H9 (cell line): ENCODE data around the gene LGALS7B. TPM values are rescaled to one million over a fixed set of nuclear protein-coding genes. Genes with fewer than 3 reads are reported as not detected.
"Not testable (repeated sequence)": the region's sequence is repeated elsewhere in the genome, so short reads cannot be mapped to it uniquely, and the experiment has no call there.

Source experiments
- DNase-seq: peaks from one replicate; pipeline ENCODE4 v3.0.0-alpha.2; 2017
- H2AFZ ChIP-seq: one replicate; pipeline ENCODE4 v1.6.1; 2013; ENCODE audit warnings: mild to moderate bottlenecking, low read length, control low read depth, moderate library complexity
- H2AK5ac ChIP-seq: 2 replicates; pipeline ENCODE4 v1.6.1; 2013; ENCODE audit warnings: low read length, control low read depth, mixed read lengths; ENCODE audit not compliant: insufficient read length
- H2BK120ac ChIP-seq: one replicate; pipeline ENCODE4 v1.6.1; 2013; ENCODE audit warnings: low read depth, mild to moderate bottlenecking, low read length, control low read depth, inconsistent platforms; ENCODE audit not compliant: poor library complexity, severe bottlenecking
- H2BK12ac ChIP-seq: 2 replicates; pipeline ENCODE4 v1.6.1; 2013; ENCODE audit warnings: low read length, control low read depth, mixed read lengths, low read depth; ENCODE audit not compliant: insufficient read length
- H2BK15ac ChIP-seq: 2 replicates; pipeline ENCODE4 v1.6.1; 2013; ENCODE audit warnings: low read depth, low read length, control low read depth
- H2BK20ac ChIP-seq: one replicate; pipeline ENCODE4 v1.6.1; 2013; ENCODE audit warnings: low read depth, mild to moderate bottlenecking, low read length, control low read depth, inconsistent platforms; ENCODE audit not compliant: poor library complexity, severe bottlenecking
- H2BK5ac ChIP-seq: 2 replicates; pipeline ENCODE4 v1.6.1; 2013; ENCODE audit warnings: low read length, control low read depth, mixed read lengths; ENCODE audit not compliant: insufficient read length
- H3K14ac ChIP-seq: 2 replicates; pipeline ENCODE4 v1.6.1; 2013; ENCODE audit warnings: low read length, control low read depth; ENCODE audit not compliant: insufficient read depth
- H3K18ac ChIP-seq: 2 replicates; pipeline ENCODE4 v1.6.1; 2013; ENCODE audit warnings: low read depth, mild to moderate bottlenecking, mixed read lengths, low read length, control low read depth; ENCODE audit not compliant: insufficient read length
- H3K23ac ChIP-seq: 2 replicates; pipeline ENCODE4 v1.6.1; 2013; ENCODE audit warnings: low read length, control low read depth, mixed read lengths, low read depth; ENCODE audit not compliant: insufficient read length
- H3K23me2 ChIP-seq: 2 replicates; pipeline ENCODE4 v1.6.1; 2013; ENCODE audit warnings: low read depth, mild to moderate bottlenecking, mixed read lengths, low read length, control low read depth; ENCODE audit not compliant: insufficient read length, poor library complexity, severe bottlenecking
- H3K27ac ChIP-seq: 2 replicates; pipeline ENCODE4 v1.5.1; 2013; ENCODE audit warnings: low read length, control low read depth, mixed read lengths, low read depth; ENCODE audit not compliant: insufficient read length
- H3K27me3 ChIP-seq: 2 replicates; pipeline ENCODE4 v1.6.1; 2013; ENCODE audit warnings: low read length, control low read depth, inconsistent platforms; ENCODE audit not compliant: insufficient read depth
- H3K4ac ChIP-seq: 2 replicates; pipeline ENCODE4 v1.6.1; 2013; ENCODE audit warnings: low read depth, mild to moderate bottlenecking, control low read depth, inconsistent platforms, low read length, moderate library complexity
- H3K4me1 ChIP-seq: 2 replicates; pipeline ENCODE4 v1.6.1; 2013; ENCODE audit warnings: low read length, control low read depth, inconsistent platforms; ENCODE audit not compliant: insufficient read depth
- H3K4me2 ChIP-seq: 2 replicates; pipeline ENCODE4 v1.6.1; 2013; ENCODE audit warnings: low read length, control low read depth, mixed read lengths; ENCODE audit not compliant: insufficient read length, insufficient read depth
- H3K56ac ChIP-seq: 2 replicates; pipeline ENCODE4 v1.6.1; 2013; ENCODE audit warnings: low read depth, mild to moderate bottlenecking, mixed read lengths, low read length, control low read depth; ENCODE audit not compliant: insufficient read length
- H3K79me1 ChIP-seq: 2 replicates; pipeline ENCODE4 v1.6.1; 2013; ENCODE audit warnings: low read depth, mild to moderate bottlenecking, moderate library complexity, low read length, control low read depth, inconsistent platforms; ENCODE audit not compliant: insufficient read depth, poor library complexity, severe bottlenecking
- H3K79me2 ChIP-seq: 2 replicates; pipeline ENCODE4 v1.6.1; 2013; ENCODE audit warnings: low read length, control low read depth, inconsistent platforms; ENCODE audit not compliant: insufficient read depth
- H3K9ac ChIP-seq: 2 replicates; pipeline ENCODE4 v1.6.1; 2013; ENCODE audit warnings: low read length, control low read depth, mixed read lengths; ENCODE audit not compliant: insufficient read length; ENCODE audit errors: extremely low read depth
- H3K9me3 ChIP-seq: one replicate; pipeline ENCODE4 v1.6.1; 2013; ENCODE audit warnings: low read depth, low read length, inconsistent platforms; ENCODE audit not compliant: control insufficient read depth
- H3T11ph ChIP-seq: one replicate; pipeline ENCODE4 v1.6.1; 2013; ENCODE audit warnings: mild to moderate bottlenecking, low read length, control low read depth, inconsistent platforms
- H4K20me1 ChIP-seq: one replicate; pipeline ENCODE4 v1.6.1; 2013; ENCODE audit not compliant: control insufficient read depth, insufficient read length, insufficient read depth
- H4K5ac ChIP-seq: 2 replicates; pipeline ENCODE4 v1.6.1; 2013; ENCODE audit warnings: low read depth, mild to moderate bottlenecking, mixed read lengths, low read length, control low read depth; ENCODE audit not compliant: insufficient read length
- H4K8ac ChIP-seq: replicated peaks from 2 replicates; pipeline ENCODE4 v1.6.1; 2013; ENCODE audit warnings: low read length, control low read depth, mixed read lengths, low read depth; ENCODE audit not compliant: insufficient read length
- H4K91ac ChIP-seq: 2 replicates; pipeline ENCODE4 v1.6.1; 2013; ENCODE audit warnings: low read depth, mild to moderate bottlenecking, moderate library complexity, mixed read lengths, low read length, control low read depth; ENCODE audit not compliant: insufficient read length
- H3K27ac Mint-ChIP-seq, 3 experiments: 2 replicates in 2 of 3; 3 replicates in 1 of 3; pipeline ENCODE4 v1.8.0; 2020 to 2021; ENCODE audit warnings: mixed read lengths in 3 of 3, mild to moderate bottlenecking in 1 of 3, moderate library complexity in 1 of 3
- H3K27me3 Mint-ChIP-seq: 2 replicates; pipeline ENCODE4 v1.8.0; 2021; ENCODE audit warnings: low read depth, mild to moderate bottlenecking, moderate library complexity, mixed read lengths
- H3K36me3 Mint-ChIP-seq, 3 experiments: 2 replicates in 2 of 3; 3 replicates in 1 of 3; pipeline ENCODE4 v1.8.0; 2020 to 2021; ENCODE audit warnings: low read depth in 3 of 3, mixed read lengths in 3 of 3; ENCODE audit not compliant: insufficient read depth in 1 of 3
- H3K4me1 Mint-ChIP-seq, 2 experiments: 2 replicates each; pipeline ENCODE4 v1.8.0; 2020; ENCODE audit warnings: mixed read lengths in 2 of 2
- H3K4me3 Mint-ChIP-seq, 2 experiments: 2 replicates in 1 of 2; 3 replicates in 1 of 2; pipeline ENCODE4 v1.8.0; 2020 to 2021; ENCODE audit warnings: mild to moderate bottlenecking in 2 of 2, mixed read lengths in 2 of 2, moderate library complexity in 1 of 2
- H3K9me3 Mint-ChIP-seq, 2 experiments: 2 replicates in 1 of 2; 3 replicates in 1 of 2; pipeline ENCODE4 v1.8.0; 2020; ENCODE audit warnings: mild to moderate bottlenecking in 2 of 2, mixed read lengths in 2 of 2, moderate library complexity in 1 of 2
- WGBS: extraction: QIAGEN DNeasy Blood & Tissue Kit; methylation state at CpG from one replicate; pipeline ENCODE4 v1.1.7; 2013; ENCODE audit warnings: missing lambda C conversion rate, low lambda C conversion rate, mixed read lengths; ENCODE audit not compliant: insufficient read length; ENCODE audit errors: extremely low coverage; 5-methylcytosine and 5-hydroxymethylcytosine counted together
- total RNA-seq: library from RNA; stranded (reverse); gene quantifications from 2 replicates; pipeline ENCODE4 v1.2.1, GENCODE V29; 2021
- TF ChIP-seq, protein P1 (sequence below): fragments of 200-600 bp; sonication (generic); conservative IDR thresholded peaks from 3 replicates; pipeline ENCODE4 v1.8.0; 2021; ENCODE audit warnings: antibody characterized with exemption, mild to moderate bottlenecking

LGALS7B gene
- total RNA-seq, 1 experiment from 2014 or later, result 0.90 TPM

DNA sequence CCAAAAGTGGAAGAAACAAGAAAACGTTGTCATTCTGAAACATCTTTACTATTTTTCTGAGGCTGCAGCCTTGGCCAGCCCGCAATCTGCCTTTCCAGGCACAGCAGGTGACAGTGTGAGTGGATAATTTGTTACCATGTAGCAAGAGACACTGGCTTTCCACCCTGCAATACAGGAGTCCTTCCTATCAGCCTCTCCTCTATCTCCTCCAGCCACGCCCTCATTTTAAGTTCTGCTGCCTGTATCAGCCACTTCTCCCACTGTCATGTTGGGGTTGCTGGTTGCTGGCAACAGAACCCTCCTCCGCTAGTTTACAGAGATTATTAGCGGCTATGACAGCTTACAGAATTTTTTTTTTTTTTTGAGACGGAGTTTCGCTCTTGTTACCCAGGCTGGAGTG lies 7.9 kb upstream of the LGALS7B start:
- H2AFZ ChIP-seq, result no peak overlapping the region
- no peak for DNase-seq
- no peak overlapping the region for H2BK20ac ChIP-seq
- no peak overlapping the region for H3K4me2 ChIP-seq
- H3K23me2 ChIP-seq, result peaks cover 2% of the 10 kb centered on the region
- no peak overlapping the region for H4K8ac ChIP-seq
- no peaks in the 10 kb centered on the region for H4K20me1 ChIP-seq
- Mint-ChIP-seq H3K4me1 (0 out of 4 replicates have a peak, but pooled peaks cover 3 to 4% of the 10 kb centered on the region in 2 experiments), H3K27ac (no peak overlapping the region), H3K9me3 (no peaks in the 10 kb centered on the region), H3K27me3 (peaks cover 24% of the 10 kb centered on the region), H3K4me3 (no peak overlapping the region; a peak in 1 of 5 replicates), H3K36me3 (no peaks in the 10 kb centered on the region)
- H3K79me2 ChIP-seq, result no peaks in the 10 kb centered on the region
- no peak overlapping the region for H2BK15ac ChIP-seq
- H3K4me1 ChIP-seq, result no peaks in the 10 kb centered on the region
- H3K14ac ChIP-seq, result no peak overlapping the region
- no peak overlapping the region for H3T11ph ChIP-seq
- H3K79me1 ChIP-seq, result no peaks in the 10 kb centered on the region
- no peaks in the 10 kb centered on the region for H3K27me3 ChIP-seq
- H4K91ac ChIP-seq, result no peak overlapping the region
- no peak overlapping the region for H3K4ac ChIP-seq
- no CpG with 5 or more reads among the region's 7 CpGs for WGBS
- no peaks in the 10 kb centered on the region for H3K9me3 ChIP-seq
- TF ChIP-seq, protein P1, sequence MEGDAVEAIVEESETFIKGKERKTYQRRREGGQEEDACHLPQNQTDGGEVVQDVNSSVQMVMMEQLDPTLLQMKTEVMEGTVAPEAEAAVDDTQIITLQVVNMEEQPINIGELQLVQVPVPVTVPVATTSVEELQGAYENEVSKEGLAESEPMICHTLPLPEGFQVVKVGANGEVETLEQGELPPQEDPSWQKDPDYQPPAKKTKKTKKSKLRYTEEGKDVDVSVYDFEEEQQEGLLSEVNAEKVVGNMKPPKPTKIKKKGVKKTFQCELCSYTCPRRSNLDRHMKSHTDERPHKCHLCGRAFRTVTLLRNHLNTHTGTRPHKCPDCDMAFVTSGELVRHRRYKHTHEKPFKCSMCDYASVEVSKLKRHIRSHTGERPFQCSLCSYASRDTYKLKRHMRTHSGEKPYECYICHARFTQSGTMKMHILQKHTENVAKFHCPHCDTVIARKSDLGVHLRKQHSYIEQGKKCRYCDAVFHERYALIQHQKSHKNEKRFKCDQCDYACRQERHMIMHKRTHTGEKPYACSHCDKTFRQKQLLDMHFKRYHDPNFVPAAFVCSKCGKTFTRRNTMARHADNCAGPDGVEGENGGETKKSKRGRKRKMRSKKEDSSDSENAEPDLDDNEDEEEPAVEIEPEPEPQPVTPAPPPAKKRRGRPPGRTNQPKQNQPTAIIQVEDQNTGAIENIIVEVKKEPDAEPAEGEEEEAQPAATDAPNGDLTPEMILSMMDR, result no peak
- no peak overlapping the region for H3K9ac ChIP-seq
- H3K27ac ChIP-seq, result no peak overlapping the region
- no peak overlapping the region for H2BK5ac ChIP-seq
- H3K23ac ChIP-seq, result no peak overlapping the region
- no peak overlapping the region for H3K18ac ChIP-seq
- no peak overlapping the region for H3K56ac ChIP-seq
- H2AK5ac ChIP-seq, result no peak overlapping the region
- H2BK12ac ChIP-seq, result no peak overlapping the region
- H2BK120ac ChIP-seq, result no peak overlapping the region
- H4K5ac ChIP-seq, result no peak overlapping the region

DNA sequence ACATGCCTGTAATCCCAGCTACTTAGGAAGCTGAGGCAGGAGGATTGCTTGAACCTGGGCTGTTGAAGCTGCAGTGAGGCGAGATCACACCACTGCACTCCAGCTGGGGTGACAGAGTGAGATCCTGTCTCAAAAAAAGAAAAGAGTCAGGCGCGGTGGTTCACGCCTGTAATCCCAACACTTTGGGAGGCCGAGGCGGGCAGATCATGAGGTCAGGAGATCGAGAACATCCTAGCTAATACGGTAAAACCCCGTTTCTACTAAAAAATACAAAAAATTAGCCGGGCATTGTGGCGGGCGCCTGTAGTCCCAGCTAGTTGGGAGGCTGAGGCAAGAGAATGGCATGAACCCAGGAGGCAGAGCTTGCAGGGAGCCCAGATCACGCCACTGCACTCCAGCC lies 6.8 kb upstream of the LGALS7B start:
- H3K4me3 Mint-ChIP-seq, H3K79me1 ChIP-seq, H2AFZ ChIP-seq, H3K9me3 ChIP-seq, H2BK20ac ChIP-seq, H3K27ac Mint-ChIP-seq, H3K36me3 Mint-ChIP-seq, H3K27ac ChIP-seq, H2BK15ac ChIP-seq, H3K23ac ChIP-seq, H3K79me2 ChIP-seq, H4K91ac ChIP-seq, H3K4me2 ChIP-seq, H3K4ac ChIP-seq, H3K56ac ChIP-seq, H2BK5ac ChIP-seq, H2AK5ac ChIP-seq, H4K8ac ChIP-seq, H3K9me3 Mint-ChIP-seq, H3K23me2 ChIP-seq, H3K4me1 ChIP-seq, H3K4me1 Mint-ChIP-seq, H4K20me1 ChIP-seq, H3K14ac ChIP-seq, H2BK120ac ChIP-seq, DNase-seq, H3T11ph ChIP-seq, H3K9ac ChIP-seq, H3K27me3 ChIP-seq, H2BK12ac ChIP-seq, H3K18ac ChIP-seq, H4K5ac ChIP-seq: not testable (repeated sequence)
- no CpG with 5 or more reads among the region's 13 CpGs for WGBS
- H3K27me3 Mint-ChIP-seq, result peaks cover 24% of the 10 kb centered on the region
